Right atrium auricular region (tissue), 2 donors: ENCODE data around the gene SIMC1. TPM values are rescaled to one million over a fixed set of nuclear protein-coding genes. Genes with fewer than 3 reads are reported as not detected.
A peak's percentile ranks its signal among the peaks of the same experiment; 100 is the strongest.
"Not testable (repeated sequence)": the region's sequence is repeated elsewhere in the genome, so short reads cannot be mapped to it uniquely, and the experiment has no call there.

Experiments used
- DNase-seq: peaks from one replicate; pipeline ENCODE4 v3.0.0-alpha.2; 2019; ENCODE audit warnings: low spot score
- H3K27ac ChIP-seq, 2 donors: fragments of 200-600 bp; sonication (generic); 1 replicate in 1 of 2; 2 replicates in 1 of 2; pipeline ENCODE4 v1.5.1; 2016 to 2019
- H3K27me3 ChIP-seq, 2 donors: fragments of 200-600 bp; sonication (generic); one replicate each; pipeline versions ENCODE4 v1.5.1 to v1.6.0; 2017 to 2019
- H3K36me3 ChIP-seq: fragments of 200-600 bp; sonication (generic); one replicate; pipeline ENCODE4 v1.5.1; 2016
- H3K4me1 ChIP-seq, 2 donors: fragments of 200-600 bp; sonication (generic); one replicate each; pipeline versions ENCODE4 v1.5.1 to v1.6.0; 2017 to 2019
- H3K4me3 ChIP-seq, 2 donors: fragments of 200-600 bp; sonication (generic); 1 replicate in 1 of 2; 2 replicates in 1 of 2; pipeline ENCODE4 v1.5.1; 2017 to 2019; ENCODE audit warnings: mild to moderate bottlenecking in 1 of 2, moderate library complexity in 1 of 2
- H3K9me3 ChIP-seq, 2 donors: fragments of 200-600 bp; sonication (generic); one replicate each; pipeline ENCODE4 v1.5.1; 2019
- total RNA-seq, 2 donors: library from RNA; depleted of rRNA; stranded (reverse); fragments of >200 nt; gene quantifications; one replicate each; pipeline ENCODE4 v1.1.0, GENCODE V29; 2016
- TF ChIP-seq, protein P1 (sequence below), 2 donors: fragments of 200-600 bp; sonication (generic); IDR thresholded peaks; one replicate each; pipeline ENCODE4 v1.5.1; 2019; ENCODE audit warnings: antibody characterized with exemption in 2 of 2

SIMC1 gene
- total RNA-seq, 2 donors from 2014 or later, result 5.2 to 9.1 TPM

DNA sequence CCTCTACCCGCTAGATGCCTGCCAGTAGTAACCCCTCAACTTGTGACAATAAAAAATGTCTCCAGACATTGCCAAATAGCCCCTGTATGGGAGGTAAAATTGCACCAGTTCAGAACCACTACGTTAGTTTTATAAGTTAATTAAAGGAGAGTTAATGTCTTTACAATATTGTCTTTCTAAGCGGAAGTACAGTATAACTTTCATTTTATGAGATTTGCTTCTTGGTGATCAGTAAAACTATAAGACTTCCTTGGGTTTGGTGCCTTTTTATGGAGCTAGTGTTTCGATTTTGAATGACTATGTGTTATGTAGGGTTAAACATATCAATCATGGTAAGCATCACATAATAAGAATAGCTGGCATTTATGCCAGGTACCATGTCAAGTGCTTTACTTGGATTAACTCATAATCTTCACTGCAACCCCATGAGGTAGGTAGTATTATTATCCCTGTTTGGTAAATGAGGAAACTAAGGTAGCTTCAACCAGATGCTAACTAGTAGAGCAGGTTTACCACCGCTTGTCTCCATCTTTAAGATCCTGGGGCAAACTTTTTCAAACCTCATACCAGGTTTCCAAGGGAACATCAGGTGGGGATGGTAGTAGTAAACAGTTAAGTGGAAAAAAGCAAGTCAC, 19.8 kb downstream of the SIMC1 start:
- H3K9me3 ChIP-seq, H3K4me3 ChIP-seq, H3K27me3 ChIP-seq, H3K27ac ChIP-seq, DNase-seq, H3K36me3 ChIP-seq, H3K4me1 ChIP-seq: not testable (repeated sequence)

DNA sequence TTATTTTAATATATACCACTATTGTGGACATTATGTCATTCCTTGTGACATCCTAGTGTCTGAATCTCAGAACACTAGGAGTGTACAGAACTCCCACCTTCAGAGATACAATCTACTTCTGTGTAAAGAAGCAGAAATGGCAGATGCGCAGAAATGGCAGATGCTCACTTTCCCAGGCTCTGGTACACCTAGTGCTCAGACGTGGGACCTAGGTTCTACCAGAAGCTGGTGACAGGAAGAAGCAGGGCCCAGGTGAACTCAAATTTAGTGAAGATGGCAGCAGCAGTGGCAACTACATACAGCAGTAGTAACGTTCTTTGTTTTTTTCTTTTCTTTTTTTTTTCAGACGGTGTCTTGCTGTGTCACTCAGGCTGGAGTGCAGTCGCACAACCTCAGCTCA, 22.5 kb downstream of the SIMC1 start:
- H3K36me3 ChIP-seq, H3K4me1 ChIP-seq, H3K27ac ChIP-seq, DNase-seq, H3K9me3 ChIP-seq, H3K27me3 ChIP-seq, H3K4me3 ChIP-seq: not testable (repeated sequence)

- DNase-seq, H3K9me3 ChIP-seq, H3K27ac ChIP-seq, H3K4me3 ChIP-seq, H3K27me3 ChIP-seq, H3K4me1 ChIP-seq, H3K36me3 ChIP-seq: not testable (repeated sequence)
Observed at GRCh38 chr5:176266448-176266847, 28.2 kb downstream of the SIMC1 start.

DNA sequence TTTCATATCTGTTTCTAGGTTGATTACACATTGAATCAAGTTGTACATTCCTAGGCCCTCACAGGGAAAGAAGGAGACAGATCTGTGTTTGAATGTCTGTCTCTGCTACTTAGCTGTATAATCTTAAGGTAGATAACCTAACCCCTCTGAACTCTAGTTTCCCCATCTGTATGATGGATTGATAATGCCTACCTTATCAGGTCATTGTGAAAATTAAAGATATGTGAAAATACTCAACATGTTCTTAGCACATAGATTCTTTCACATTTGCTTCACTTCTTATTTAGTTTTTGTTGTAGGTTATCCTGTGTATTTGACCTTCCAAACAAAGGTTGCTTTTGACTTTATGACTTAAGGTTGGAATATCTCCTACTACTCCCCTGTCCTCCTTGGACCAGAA, 50.8 kb downstream of the SIMC1 start:
- H3K9me3 ChIP-seq, H3K4me3 ChIP-seq: not testable (repeated sequence)

GRCh38 chr5:176290057-176290840, 52.0 kb downstream of the SIMC1 start:
- DNase-seq, H3K27me3 ChIP-seq, H3K9me3 ChIP-seq, H3K27ac ChIP-seq, H3K36me3 ChIP-seq, H3K4me3 ChIP-seq, H3K4me1 ChIP-seq: not testable (repeated sequence)

More for the DNA sequence above, 50.8 kb downstream of the SIMC1 start:
- not testable (repeated sequence) for DNase-seq, H3K4me1 ChIP-seq, H3K27me3 ChIP-seq, H3K27ac ChIP-seq, H3K36me3 ChIP-seq

- not testable (repeated sequence) for H3K27me3 ChIP-seq, DNase-seq
Observed at GRCh38 chr5:176305356-176305755, 67.1 kb downstream of the SIMC1 start.

GRCh38 chr5:176317534-176318374, 79.5 kb downstream of the SIMC1 start:
- Histone ChIP-seq H3K36me3 (no peaks in the 10 kb centered on the region), H3K27ac (no peak overlapping the region), H3K9me3 (no peaks in the 10 kb centered on the region), H3K27me3 (no peaks in the 10 kb centered on the region), H3K4me3 (no peak overlapping the region), H3K4me1 (no peaks in the 10 kb centered on the region)
- TF ChIP-seq, protein P1, sequence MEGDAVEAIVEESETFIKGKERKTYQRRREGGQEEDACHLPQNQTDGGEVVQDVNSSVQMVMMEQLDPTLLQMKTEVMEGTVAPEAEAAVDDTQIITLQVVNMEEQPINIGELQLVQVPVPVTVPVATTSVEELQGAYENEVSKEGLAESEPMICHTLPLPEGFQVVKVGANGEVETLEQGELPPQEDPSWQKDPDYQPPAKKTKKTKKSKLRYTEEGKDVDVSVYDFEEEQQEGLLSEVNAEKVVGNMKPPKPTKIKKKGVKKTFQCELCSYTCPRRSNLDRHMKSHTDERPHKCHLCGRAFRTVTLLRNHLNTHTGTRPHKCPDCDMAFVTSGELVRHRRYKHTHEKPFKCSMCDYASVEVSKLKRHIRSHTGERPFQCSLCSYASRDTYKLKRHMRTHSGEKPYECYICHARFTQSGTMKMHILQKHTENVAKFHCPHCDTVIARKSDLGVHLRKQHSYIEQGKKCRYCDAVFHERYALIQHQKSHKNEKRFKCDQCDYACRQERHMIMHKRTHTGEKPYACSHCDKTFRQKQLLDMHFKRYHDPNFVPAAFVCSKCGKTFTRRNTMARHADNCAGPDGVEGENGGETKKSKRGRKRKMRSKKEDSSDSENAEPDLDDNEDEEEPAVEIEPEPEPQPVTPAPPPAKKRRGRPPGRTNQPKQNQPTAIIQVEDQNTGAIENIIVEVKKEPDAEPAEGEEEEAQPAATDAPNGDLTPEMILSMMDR (IDR thresholded peaks at IDR 0.05), result no peak
- DNase-seq, result no peak

More at GRCh38 chr5:176305356-176305755, 67.1 kb downstream of the SIMC1 start:
- H3K36me3 ChIP-seq, H3K4me1 ChIP-seq, H3K9me3 ChIP-seq, H3K4me3 ChIP-seq, H3K27ac ChIP-seq: not testable (repeated sequence)

- Histone ChIP-seq H3K4me1 (no peaks in the 10 kb centered on the region), H3K4me3 (no peak overlapping the region), H3K9me3 (no peaks in the 10 kb centered on the region), H3K27ac (no peak overlapping the region), H3K27me3 (no peaks in the 10 kb centered on the region), H3K36me3 (peaks cover 4% of the 10 kb centered on the region)
- no peak for DNase-seq
- TF ChIP-seq, protein P1 (IDR thresholded peaks at IDR 0.05), result peak in 1 of 2 donors; percentile 43
Observed at GRCh38 chr5:176319827-176320554, 81.8 kb downstream of the SIMC1 start.
